Measurements from ENCODE around the gene CD79B. TPM values are rescaled to one million over a fixed set of nuclear protein-coding genes. Genes with fewer than 3 reads are reported as not detected.
"Not testable (repeated sequence)": the region's sequence is repeated elsewhere in the genome, so short reads cannot be mapped to it uniquely, and the experiment has no call there.

CD79B gene
- total RNA-seq, 1 donor = not detected

DNA sequence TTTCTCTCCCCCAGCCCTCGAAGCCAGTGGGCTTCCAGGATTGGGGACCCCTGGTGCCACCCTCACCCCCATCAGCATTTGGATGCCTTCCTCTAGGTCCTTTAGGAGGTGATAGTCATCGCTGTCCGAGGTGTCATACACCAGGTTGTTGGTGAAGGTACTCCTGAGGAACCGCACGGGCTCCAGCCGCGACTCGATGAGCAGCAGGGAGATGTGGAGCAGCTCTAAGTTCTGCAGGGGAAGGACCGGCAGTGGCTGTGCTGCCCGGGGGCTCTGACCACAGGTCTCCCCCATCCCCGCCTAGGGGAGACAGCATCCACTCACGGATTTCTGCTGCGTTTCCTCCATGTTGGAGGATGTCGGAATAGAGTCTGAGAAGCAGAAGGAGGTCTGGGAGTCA is 22.0 kb downstream of the CD79B start:
- no peak overlapping the region for H3K4me3 ChIP-seq (ENCODE audit: low read depth, low read length)
- no peak for DNase-seq (ENCODE audit: low read depth)
- TF ChIP-seq, protein P1, sequence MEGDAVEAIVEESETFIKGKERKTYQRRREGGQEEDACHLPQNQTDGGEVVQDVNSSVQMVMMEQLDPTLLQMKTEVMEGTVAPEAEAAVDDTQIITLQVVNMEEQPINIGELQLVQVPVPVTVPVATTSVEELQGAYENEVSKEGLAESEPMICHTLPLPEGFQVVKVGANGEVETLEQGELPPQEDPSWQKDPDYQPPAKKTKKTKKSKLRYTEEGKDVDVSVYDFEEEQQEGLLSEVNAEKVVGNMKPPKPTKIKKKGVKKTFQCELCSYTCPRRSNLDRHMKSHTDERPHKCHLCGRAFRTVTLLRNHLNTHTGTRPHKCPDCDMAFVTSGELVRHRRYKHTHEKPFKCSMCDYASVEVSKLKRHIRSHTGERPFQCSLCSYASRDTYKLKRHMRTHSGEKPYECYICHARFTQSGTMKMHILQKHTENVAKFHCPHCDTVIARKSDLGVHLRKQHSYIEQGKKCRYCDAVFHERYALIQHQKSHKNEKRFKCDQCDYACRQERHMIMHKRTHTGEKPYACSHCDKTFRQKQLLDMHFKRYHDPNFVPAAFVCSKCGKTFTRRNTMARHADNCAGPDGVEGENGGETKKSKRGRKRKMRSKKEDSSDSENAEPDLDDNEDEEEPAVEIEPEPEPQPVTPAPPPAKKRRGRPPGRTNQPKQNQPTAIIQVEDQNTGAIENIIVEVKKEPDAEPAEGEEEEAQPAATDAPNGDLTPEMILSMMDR (IDR thresholded peaks at IDR 0.05; ENCODE audit: insufficient read depth, low read length) = no peak

- H3K4me3 ChIP-seq (ENCODE audit: low read depth, low read length); DNase-seq (ENCODE audit: low read depth): not testable (repeated sequence)
Observed at GRCh38 chr17:63909586-63909985, 22.5 kb downstream of the CD79B start.

DNA sequence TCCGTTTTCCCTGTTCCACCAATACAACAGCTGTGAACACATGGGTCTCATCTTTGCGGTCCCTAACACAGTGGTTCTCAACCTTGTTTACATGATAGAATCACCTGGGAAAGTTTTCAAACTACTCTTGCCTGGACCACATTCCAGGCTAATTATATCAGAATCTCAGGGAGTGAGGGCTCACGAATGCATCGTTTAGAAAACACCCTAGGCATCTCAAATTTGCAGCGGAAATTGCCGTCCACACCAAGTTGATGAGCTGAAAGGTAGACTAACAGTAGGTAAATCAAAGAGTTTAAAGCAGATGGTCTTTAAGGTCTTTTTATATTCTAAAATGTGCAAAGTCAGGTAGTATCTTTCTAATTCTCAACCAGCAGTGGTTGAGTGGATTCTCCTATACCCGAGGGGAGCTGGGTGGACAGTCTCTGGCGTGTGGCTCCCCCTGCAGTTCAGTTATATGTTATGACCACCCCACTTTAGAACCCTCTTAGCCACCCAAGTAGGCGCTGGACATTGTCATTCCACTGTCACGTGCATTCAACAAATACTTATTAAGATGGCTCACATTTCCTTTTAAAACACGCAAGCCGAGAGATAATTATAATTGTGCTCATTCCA is 24.9 kb downstream of the CD79B start:
- H3K4me3 ChIP-seq (ENCODE audit: low read depth, low read length) = not testable (repeated sequence)
- TF ChIP-seq, protein P1 (IDR thresholded peaks at IDR 0.05; ENCODE audit: insufficient read depth, low read length) = peak; percentile 35
- peak; percentile 23 for DNase-seq (ENCODE audit: low read depth)

DNA sequence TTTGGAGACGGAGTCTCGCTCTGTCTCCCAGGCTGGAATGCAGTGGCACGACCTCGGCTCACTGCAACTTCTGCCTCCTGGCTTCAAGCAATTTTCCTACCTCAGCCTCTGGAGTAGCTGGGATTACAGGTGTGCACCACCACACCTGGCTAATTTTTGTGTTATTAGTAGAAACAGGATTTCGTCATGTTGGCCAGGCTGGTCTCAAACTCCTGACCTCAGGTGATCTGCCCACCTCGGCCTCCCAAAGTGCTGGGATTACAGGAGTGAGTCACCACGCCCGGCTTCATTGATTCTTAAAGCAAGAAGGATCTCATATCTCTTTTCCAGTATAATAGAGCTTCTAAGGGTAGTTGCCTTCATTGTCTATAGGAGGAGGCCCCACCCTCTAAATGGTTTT is 27.3 kb downstream of the CD79B start:
- not testable (repeated sequence) for H3K4me3 ChIP-seq (ENCODE audit: low read depth, low read length); DNase-seq (ENCODE audit: low read depth)

GRCh38 chr17:63903787-63904201 is 28.3 kb downstream of the CD79B start:
- H3K4me3 ChIP-seq (ENCODE audit: low read depth, low read length); DNase-seq (ENCODE audit: low read depth): not testable (repeated sequence)

DNA sequence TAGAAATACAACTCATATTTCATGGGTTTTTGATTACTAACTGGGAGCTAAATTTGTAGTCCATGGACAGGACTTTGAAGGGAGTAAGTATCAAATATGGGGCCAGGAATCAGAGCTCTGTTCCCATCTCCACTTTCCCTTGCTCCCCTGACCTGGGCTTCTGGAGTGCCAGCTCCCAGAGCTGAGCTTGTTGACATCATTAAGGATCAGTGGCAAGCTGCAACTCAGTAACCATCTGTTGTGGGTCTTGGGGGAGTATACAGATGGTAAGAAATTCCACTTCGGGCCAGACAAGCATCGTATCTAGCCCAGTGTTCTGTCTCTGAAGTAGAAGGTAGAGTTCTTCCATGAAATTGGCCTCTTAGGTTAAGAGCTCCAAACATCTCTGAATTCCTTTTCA is 30.2 kb downstream of the CD79B start:
- not testable (repeated sequence) for H3K4me3 ChIP-seq (ENCODE audit: low read depth, low read length)

DNA sequence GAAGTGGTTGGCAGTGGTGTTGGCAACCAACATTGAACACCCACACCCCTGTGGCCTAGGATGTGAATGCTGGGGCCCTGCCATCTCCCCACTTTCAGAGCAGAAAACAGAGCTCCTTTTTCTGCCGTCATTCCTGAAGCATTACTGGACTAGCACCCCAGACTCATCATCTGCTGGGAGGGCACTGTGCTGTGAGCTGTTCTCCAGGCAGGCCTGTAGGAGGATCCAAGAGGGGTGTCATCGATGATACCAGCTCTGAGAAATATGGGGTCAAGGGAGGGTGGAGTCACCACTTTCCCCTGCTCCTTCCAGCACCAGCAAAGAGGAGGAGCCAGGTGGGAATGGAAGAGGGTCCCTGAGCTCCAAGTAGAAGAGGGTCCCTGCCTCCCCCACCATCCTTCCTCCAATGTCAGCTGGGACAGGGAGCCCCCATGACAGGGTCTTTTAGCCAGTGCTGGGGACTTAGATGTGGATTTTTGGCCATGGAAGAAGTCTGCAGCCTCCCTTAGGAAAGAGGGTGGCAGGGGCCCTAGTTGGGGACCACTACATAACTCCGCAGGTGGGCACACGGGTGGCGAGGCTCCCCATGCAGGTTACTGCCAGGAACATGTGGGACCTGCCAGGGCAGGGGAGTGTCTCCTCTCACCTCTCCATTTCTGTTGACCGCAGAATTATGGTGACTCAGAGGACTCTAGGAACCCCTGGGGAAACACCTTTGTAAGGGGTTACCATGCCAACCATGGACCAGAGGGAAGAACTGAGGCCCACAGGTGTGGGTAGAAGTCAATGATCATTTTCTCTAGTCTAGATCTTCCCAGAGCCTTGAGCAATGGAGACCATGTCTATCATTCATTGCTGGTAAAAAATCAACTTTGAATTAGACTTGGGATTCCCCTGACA is 33.0 kb downstream of the CD79B start:
- H3K4me3 ChIP-seq (ENCODE audit: low read depth, low read length); DNase-seq (ENCODE audit: low read depth): not testable (repeated sequence)

More for the DNA sequence above, 30.2 kb downstream of the CD79B start:
- DNase-seq (ENCODE audit: low read depth) = not testable (repeated sequence)

- not testable (repeated sequence) for H3K4me3 ChIP-seq (ENCODE audit: low read depth, low read length); DNase-seq (ENCODE audit: low read depth)
Observed at GRCh38 chr17:63896524-63897354, 35.4 kb downstream of the CD79B start, which contains the start of gene CSH1. Gene CSH1 (minus strand): TSS chr17:63896574. CDS start chr17:63896511, 63 bp downstream.

DNA sequence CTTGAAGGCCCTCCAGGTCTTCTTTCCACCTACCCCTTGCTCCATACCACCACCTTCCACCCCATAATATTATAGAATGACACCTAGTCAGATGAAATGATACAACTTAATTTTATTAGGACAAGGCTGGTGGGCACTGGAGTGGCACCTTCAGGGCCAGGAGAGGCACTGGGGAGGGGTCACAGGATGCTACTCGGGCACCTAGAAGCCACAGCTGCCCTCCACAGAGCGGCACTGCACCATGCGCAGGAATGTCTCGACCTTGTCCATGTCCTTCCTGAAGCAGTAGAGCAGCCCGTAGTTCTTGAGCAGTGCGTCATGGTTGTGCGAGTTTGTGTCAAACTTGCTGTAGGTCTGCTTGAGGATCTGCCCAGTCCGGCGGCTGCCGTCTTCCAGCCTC is 37.3 kb downstream of the CD79B start:
- not testable (repeated sequence) for DNase-seq (ENCODE audit: low read depth); H3K4me3 ChIP-seq (ENCODE audit: low read depth, low read length)

- not testable (repeated sequence) for H3K4me3 ChIP-seq (ENCODE audit: low read depth, low read length); DNase-seq (ENCODE audit: low read depth)
Observed at GRCh38 chr17:63894021-63894420, 38.1 kb downstream of the CD79B start.

DNA sequence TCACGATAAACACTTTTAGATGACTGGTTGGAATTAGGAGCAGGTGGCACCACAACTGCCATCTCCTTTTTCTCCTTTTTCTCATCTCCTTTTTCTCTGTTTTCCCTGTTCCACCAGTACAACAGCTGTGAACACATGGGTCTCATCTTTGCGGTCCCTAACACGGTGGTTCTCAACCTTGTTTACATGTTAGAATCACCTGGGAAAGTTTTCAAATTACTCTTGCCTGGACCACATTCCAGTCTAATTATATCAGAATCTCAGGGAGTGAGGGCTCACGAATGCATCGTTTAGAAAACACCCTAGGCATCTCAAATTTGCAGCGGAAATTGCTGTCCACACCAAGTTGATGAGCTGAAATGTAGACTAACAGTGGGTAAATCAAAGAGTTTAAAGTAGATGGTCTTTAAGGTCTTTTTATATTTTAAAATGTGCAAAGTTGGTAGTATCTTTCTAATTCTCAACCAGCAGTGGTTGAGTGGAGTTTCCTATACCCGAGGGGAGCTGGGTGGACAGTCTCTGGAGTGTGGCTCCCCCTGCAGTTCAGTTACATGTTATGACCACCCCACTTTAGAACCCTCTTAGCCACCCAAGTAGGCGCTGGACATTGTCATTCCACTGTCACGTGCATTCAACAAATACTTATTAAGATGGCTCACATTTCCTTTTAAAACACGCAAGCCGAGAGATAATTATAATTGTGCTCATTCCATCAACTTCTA is 39.7 kb downstream of the CD79B start:
- H3K4me3 ChIP-seq (ENCODE audit: low read depth, low read length); DNase-seq (ENCODE audit: low read depth): not testable (repeated sequence)
